PC-3 (cell line): ENCODE data around the gene PLAA.

Source experiments
- EZH2phosphoT487 ChIP-seq: fragments of 300-600 bp; sonication (generic); IDR thresholded peaks from 2 replicates; pipeline ENCODE4 v1.6.1; 2018; ENCODE audit warnings: mild to moderate bottlenecking, antibody characterized with exemption, low read length, borderline replicate concordance
- TF ChIP-seq, protein P1 (sequence below): fragments of 300-600 bp; sonication (generic); conservative IDR thresholded peaks from 2 replicates; pipeline ENCODE4 v1.5.1; 2017; ENCODE audit warnings: antibody characterized with exemption, low read depth, mild to moderate bottlenecking, low read length

DNA sequence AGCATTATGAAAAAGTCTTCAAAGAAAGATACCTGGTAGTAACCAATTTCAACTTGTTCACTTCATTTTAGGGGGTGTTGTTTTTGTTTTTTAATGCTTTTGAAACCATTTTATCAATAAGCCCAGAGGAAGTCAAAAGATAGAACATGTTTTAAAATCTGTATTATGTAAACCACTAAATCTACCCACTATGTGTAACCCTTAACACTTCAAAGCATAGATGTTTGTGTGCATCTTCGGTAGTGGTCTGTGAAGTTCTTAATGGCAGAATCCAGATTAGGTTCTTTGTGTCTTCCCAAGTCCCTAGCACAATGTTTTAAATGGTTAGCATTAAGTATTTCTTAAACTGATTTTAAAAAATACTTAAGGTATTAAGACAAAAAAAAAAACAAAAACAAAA is 6.3 kb downstream of the PLAA start:
- TF ChIP-seq, protein P1, sequence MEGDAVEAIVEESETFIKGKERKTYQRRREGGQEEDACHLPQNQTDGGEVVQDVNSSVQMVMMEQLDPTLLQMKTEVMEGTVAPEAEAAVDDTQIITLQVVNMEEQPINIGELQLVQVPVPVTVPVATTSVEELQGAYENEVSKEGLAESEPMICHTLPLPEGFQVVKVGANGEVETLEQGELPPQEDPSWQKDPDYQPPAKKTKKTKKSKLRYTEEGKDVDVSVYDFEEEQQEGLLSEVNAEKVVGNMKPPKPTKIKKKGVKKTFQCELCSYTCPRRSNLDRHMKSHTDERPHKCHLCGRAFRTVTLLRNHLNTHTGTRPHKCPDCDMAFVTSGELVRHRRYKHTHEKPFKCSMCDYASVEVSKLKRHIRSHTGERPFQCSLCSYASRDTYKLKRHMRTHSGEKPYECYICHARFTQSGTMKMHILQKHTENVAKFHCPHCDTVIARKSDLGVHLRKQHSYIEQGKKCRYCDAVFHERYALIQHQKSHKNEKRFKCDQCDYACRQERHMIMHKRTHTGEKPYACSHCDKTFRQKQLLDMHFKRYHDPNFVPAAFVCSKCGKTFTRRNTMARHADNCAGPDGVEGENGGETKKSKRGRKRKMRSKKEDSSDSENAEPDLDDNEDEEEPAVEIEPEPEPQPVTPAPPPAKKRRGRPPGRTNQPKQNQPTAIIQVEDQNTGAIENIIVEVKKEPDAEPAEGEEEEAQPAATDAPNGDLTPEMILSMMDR = no peak
- TF ChIP-seq EZH2phosphoT487 = no peak
